Muscle of arm (tissue), 12 donors: ENCODE results near the gene CERS1. TPM values are rescaled to one million over a fixed set of nuclear protein-coding genes. Genes with fewer than 3 reads are reported as not detected.
A peak's percentile ranks its signal among the peaks of the same experiment; 100 is the strongest.
"Not testable (repeated sequence)": the region's sequence is repeated elsewhere in the genome, so short reads cannot be mapped to it uniquely, and the experiment has no call there.

Source experiments
- DNase-seq: peaks from one replicate; pipeline ENCODE4 v3.0.0-alpha.2; 2013
- polyA plus RNA-seq, 12 donors: library from polyadenylated mRNA; unstranded; fragments of 120-200 nt; gene quantifications; one replicate each; pipeline ENCODE4 v1.2.1, GENCODE V29; 2013; ENCODE audit not compliant: insufficient read length in 12 of 12

The CERS1 gene
- polyA plus RNA-seq, 12 donors: 15.8 to 49.2 (median 30.5) TPM; not detected in 1

DNA sequence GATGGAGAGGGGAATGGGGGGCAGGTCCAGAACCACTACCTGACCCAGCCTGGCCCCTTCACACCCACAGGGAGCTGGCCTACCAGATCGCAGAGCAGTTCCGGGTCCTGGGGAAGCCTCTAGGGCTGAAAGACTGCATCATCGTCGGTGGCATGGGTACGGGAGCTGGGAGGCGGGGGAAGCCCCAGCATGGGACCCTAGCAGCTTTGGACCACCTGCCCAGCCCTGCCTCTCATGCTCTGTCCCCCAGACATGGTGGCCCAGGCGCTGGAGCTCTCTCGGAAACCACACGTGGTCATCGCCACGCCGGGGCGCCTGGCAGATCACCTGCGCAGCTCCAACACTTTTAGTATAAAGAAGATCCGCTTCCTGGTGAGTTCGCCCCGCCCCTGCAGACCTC is 25.6 kb upstream of the CERS1 start:
- DNase-seq: no peak

DNA sequence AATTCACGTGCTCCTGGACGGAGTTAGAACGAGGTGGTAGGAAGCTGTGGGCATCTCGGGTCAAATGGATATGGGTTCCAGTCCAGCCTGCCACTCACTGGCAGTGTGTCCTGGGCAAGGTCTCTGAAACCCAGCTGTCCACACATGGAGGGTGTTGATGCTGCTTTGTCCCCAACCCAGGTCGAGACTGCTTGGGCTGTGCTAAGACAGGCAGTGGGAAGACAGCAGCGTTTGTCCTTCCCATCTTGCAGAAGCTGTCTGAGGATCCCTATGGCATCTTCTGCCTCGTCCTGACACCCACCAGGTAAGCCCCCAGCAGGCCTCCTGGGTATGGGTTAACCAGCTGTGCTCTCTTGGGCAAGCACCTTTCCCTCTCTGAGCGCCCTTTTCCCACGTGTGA is 24.4 kb upstream of the CERS1 start:
- no peak for DNase-seq

DNA sequence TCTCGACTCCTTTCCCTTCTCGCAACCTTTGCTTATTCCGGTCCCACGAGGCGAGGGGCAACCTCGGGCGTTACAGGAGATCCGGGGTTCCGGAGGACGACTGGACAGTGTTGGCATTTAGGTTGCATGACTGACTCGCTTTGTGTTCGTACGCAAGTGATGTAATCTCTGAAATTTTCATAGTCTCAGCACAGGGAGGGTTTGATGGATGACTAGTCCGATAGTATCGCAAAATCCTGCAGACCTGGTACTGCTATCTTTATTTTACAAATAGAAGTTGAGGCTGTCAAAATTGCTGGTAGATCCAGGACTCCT is 23.9 kb upstream of the CERS1 start:
- no peak for DNase-seq

DNA sequence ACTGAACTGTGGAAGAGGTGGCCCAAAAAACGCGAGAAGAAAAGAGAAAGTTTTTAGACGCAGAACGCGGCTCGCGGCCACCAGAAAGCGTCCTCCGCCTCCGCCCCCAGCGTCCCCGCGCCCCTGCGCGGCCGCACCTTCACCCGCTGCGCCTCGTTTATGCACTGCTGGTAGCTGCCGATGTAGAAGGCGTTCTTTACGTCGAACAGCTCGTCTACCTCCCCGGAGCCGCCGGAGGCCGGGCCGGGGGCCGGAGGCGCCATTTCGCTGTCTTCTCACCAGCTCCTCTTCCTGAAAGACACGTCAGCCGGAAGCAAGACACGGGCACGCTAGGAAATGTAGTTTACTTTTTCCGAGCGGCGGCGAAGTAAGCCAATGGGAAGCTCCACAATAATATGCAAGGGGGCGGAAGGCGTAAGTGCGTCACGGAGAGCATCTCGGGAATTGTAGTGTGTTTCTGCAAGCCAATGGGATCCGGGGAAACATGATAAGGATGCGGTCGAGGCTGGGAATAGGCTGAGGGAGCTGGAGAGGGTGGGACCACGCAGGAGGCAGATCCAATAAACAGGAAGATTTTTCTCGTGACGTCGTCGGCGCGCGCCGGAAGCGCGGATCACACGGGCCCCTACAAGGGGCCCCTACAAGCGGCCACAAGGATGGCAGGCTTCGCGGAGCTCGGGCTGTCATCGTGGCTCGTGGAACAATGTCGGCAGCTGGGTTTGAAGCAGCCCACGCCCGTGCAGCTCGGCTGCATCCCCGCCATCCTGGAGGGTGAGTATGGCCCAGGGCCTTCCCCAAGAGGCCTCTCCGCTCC is 23.3 kb upstream of the CERS1 start, which contains the start of the genes COPE and DDX49:
COPE (minus strand) TSS at position 302 of the 814 bp plus-strand sequence; CDS start at position 263, 39 bp downstream.
DDX49 (plus strand) TSS at position 630 of the 814 bp plus-strand sequence; CDS start at position 657, 27 bp downstream.
- peak; percentile 100 for DNase-seq

DNA sequence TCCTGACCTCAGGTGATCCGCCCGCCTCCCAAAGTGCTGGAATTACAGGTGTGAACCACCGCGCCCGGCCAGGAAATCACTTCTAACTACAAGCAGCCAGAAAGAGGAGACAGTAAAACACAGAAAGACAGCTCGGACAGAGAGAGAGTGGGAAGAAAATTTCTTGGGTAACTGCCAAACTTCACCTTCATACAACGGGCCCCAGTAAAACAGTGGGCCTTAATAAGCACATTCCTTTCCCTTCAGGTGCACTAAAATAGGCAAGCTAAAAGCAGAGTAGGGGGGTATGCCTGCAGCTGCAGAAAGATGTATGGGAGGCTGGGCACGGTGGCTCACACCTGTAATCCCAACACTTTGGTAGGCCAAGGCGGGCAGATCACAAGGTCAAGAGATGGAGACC is 21.6 kb upstream of the CERS1 start:
- DNase-seq: not testable (repeated sequence)

DNA sequence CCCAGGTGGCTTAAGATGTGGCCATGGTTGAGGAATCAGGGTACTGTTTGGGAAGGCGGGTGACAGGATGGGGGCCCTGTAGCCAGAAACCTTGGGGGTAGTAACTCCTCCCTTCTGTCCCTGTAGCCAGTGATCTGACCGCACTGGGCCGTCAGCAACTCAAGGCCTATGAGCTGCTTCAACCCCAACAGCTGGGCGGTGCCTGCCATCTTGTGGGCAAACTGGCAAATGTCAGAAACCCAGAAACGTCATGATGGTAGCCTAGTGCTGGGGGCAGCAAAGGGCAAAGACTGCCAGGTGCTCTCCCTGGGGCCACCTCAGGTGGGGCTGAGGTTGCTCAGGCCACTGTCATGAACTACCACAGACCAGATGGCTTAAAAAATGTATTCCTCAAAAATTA is 19.7 kb upstream of the CERS1 start:
- no peak for DNase-seq

DNA sequence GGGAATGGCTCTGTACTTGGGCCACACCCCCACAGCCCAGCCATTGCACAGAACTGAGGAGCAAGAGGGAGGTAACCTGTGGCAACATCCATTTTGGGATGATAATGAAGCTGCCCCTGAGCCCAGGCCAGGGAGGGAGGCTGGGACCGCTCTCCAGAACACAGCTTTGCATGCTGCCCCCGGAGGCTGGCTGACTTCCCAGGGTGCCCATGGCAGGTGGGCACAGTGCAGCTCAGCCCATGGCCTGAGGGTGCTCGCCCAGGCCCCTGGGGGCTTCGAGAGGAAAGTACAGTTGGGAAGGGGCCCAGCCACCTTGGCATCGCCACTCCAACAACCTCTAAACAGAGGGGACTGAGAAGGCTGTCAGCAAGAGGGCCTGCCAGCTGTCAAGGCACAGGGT is 17.5 kb upstream of the CERS1 start:
- no peak for DNase-seq

DNA sequence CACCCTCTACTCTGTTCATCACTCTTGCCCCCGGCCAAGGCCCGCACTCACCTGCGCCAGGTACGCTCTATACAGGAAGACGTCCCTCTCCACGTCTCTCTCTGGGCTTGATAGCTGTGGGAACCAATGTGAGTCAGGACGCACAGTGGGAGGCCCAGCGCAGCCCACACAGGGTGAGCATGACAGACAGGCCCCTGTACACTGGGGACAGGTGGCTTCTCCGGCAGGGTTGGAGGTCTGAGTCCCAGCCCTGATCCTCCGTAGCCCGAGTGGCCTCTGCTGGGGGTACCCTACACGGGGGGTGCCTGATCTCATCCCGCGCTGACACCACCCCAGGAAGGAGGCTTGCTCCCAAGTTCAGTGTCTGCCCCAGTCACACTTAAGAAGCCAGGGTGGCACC is 17.0 kb upstream of the CERS1 start:
- no peak for DNase-seq

DNA sequence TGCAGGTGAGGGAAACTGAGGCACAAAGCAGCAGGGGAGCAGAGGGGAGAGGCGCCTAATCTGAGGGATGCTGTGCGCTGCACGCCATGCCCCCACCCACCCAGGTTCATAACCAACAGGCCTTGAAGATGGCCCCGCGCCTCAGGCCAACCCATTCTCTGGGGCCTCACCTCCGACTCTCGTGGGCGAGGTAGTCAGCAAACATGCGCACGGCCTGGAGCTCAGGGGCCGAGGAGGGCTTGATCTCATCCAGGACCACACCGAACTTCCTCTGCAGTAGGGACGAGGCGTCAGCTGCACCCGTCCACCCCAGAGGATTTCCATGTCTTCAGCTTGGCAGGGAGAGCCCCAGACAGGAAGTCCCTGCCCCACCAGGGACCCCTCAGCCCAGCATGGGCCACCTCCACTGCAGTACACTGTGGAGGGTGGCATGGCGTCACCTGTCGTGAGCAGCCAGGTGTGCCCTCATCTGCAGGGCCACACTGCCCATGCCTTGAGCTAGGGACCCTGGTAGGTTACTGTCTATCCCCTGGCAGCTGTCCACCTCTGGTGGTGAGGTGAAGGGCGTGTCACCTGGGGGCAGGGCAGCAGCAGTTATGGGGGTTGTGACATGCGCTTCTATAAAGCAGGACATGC is 15.0 kb upstream of the CERS1 start:
- no peak for DNase-seq

DNA sequence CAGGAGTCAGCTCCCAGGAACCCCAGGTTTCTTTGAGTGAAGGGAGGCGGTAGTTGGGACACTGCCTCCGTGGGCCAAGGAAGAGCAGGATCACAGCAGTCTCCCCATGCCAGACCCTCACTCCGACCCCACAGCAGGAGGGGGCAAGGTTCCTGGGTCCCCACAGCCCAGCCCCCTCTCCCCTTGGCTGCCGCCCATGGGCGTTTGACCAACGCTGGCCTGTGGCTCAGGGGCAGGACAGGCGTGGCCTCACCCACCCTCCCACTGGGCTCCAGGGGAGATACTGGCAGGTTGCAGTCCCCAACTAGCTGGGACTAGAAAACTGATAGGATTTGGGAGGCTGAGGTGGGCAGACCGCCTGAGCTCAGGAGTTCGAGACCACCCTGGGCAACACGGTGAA is 14.1 kb upstream of the CERS1 start:
- no peak for DNase-seq

DNA sequence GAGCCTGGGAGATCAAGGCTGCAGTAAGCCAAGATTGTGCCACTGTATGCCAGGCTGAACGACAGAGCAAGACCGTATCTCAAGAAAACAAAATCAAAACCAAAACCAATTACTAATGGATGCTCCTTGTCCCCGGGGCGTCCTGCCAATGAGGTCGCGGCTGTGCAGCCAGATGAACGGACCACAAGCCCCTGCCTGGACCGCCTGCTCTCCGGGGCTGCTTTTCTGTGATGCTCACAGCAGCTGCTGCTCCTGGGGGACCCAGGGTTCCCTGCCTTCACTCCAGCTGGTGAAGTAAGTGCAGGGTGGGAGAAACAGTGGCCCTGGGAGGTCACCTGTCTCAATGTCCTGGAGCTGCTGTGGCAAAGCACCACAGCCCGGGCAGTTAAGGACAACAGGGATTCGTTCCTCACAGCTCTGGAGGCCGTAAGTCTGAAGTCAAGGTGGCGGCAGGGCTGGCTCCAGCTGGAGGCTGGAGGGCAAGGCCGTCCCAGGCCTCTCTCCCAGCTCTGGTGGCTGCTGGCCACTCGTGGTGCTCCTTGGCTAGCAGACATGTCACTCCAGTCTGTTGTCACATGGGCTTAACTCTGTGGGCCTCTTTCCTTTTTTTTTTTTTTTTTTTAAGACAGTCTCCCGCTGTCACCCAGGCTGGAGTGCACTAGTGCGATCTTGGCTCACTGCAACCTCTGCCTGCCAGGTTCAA is 13.1 kb upstream of the CERS1 start:
- DNase-seq: no peak

DNA sequence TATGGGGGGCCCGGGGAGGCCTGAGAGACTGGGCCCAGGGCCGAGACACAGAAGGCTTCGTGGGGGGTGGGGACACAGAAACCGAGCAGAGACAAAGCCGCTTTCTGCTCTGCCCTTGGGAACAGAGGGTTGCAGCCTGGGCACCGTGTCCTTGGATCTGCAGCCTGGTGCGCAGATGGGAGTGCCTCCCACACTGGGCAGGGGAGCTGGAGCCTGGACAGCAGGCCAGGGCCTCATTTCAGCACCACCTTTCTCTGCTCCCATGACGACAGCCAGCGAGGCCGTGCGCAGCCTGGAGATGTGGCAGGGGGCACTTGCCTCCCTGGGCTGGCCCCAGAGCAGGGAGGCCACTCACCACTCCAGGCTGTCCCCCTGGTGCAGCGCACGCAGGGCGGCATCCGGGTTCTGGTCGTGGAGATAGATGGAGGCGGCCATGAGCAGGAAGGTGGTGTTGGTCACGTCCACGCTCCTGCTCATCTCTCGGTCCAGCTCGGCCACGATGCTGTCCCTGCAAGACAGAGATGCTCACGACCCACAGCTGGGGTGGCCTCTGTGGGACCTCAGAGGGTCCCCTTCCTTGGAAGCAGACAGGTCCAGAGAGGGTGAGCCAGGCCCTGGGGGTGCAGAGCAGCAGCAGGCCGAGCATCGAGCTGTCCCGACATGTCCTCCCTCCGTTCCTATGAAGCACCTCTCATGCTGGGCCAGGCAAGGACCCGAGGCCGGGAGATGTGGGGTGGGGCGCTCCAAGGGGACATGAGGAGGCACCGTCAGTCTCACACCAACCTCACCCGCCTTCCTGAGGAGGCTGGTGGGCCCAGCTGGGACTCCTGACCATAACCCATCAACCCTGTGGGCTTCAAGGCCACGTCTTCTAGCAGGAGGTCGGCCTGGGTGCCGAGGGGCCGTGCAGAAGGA is 10.9 kb upstream of the CERS1 start:
- no peak for DNase-seq

DNA sequence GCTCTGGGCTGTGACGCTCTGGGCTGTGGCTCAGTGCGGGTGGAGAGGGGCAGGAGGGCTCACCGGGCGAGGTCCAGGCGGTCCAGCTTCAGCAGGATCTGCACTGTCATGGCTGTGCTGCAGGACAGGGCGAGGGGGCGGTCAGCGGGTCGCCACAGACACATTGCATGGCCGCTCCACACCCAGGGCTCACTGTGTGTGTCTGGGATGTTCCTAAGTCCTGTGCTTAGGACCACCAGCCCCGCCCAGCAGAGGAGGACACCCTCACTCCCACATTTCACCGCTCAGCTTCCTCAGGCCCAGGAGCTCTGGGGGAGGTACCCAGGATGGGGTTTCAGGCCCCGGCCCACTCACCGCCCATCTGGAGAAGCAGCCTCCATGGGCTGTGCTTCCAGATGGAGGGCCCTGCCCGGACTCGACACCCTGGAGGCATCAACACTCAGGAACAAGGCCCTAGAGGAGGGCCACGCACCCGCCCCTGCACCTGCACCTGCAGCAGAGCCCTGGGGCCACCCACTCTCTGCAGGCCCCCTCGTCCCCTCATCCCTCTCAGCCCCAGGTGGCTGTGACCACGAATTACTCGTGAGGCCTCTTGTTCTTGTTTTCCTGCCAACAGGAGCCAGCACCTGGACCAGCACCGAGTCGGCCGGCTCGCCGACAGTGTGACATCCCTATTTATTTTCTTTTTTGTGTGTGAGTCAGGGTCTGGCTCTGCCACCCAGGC is 9.7 kb upstream of the CERS1 start:
- no peak for DNase-seq

DNA sequence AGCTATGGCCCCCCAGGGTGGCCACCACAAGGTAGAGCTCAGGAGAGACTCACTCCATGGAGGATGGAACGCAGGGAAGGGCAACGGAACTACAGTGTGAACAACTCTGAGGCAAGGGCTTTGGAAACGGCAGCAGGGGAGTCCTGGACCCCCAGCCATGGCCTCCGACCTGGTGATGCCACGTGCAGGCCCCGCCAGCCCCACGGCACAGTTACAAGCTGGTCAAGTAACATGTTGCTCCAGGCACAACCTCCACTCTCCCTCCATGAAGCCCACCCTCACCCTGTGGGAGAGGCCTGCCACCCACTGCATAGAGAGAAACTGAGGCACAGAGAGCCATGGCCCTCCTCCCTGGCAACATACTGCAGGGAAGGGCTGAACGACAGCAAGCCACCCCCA is 9.1 kb upstream of the CERS1 start:
- no peak for DNase-seq

DNA sequence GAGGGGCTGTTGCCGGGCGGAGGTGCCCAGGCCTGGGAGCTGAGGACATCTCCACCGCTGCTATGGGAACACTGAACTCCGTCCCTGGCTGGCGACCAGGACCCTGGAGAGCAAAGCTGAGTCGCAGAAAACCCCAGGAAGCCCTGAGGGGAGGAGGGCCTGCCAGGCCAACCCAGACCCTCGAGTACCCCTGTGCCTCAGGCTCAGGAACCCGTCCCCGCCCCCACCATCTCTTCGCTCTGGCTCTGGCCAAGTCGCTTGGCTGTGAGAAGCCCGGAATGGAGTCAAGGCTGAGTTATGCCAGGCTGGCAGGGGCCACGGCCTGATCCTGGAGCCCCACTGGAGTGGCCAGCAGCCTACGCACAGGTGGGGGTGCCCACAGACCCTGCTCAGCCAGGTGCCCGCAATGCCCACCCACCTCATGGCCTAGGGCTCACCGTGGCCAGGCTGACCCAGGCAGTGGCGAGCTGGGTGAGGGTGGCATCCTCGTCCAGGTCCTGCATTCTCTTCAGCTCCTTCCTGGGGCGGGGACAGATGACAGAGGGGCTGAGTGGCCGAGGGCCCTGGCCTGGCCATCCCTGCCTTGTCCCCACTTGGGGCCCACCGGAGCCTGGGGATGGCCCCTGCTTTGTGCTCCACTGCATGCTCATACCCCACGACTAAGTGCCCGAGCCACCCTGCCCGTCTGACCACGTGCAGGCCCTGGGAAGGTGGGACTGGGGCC is 8.5 kb upstream of the CERS1 start:
- no peak for DNase-seq

DNA sequence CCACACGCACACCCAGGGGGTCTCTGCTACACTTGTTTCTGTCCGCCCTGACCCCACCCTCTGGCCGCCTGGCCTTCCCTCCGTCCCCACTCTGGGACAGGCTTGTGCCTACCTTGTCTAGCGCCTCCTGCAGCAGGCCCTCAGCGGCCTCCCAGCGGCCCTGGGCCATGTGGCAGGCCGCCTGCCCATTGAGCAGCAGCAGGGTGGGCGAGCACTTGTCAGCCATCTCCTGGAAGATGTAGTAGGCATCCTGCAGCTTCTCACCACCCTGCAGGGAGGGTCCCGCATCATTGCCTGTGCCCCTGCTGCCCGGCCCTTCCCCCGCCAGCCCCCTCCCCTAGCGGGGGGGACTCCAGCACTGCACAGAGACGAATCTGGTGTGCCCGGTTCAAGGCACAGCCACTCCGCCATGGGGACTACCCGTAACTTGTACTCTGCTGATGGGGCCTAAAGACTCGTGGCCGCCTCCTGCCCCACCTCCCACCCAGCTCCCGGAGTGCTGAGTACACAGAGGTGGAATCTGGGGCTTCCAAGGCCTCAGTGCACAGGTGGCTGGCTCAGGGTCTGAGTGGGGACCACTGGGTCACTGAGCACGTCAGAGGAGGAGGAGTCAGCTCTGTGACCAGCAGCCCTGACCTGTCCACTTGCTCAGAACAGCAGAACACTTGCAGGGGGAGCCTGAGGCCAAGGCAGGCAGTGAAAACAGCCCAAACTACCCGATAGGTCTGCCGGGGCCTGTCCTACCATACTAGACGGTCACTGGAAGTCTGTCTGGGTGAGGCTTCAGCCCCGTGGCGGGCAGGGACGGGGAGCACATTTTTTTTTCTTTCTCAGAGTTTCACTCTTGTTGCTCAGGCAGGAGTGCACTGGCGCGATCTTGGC is 7.4 kb upstream of the CERS1 start:
- no peak for DNase-seq

DNA sequence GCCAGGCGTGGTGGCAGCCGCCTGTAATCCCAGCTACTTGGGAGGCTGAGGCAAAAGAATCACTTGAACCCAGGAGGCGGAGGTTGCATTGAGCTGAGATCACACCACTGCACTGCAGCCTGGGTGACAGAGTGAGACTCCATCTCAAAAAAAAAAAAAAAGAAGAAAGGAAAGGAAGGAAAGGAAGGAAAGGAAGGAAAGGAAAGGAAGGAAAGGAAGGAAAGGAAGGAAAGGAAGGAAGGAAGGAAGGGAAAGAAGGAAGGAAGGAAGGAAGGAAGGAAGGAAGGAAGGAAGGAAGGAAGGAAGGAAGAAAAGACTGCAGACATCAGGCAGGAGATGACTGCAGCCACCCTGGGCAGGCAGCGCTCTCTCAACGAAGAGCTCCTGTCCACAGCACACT is 6.6 kb upstream of the CERS1 start:
- not testable (repeated sequence) for DNase-seq

DNA sequence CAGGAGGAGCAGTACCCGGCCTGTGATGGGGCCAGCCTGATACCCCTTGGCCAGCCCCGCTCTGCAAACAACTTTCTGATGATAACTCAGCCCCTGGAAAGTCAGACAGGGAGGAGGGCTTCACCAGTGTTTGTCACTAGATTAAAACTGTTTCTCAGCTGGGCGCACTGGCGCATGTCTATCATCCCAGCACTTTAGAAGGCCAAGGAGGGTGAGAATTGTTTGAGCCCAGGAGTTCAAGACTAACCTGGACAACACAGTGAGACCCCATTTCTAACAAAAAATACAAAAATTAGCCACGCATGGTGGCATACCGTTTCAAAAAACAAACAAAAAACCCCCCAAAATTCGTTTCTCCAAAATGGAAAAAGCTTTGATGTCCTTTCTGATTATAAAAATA is 5.5 kb upstream of the CERS1 start:
- DNase-seq: no peak
